Measurements from ENCODE around the gene AMMECR1L. TPM values are rescaled to one million over a fixed set of nuclear protein-coding genes. Genes with fewer than 3 reads are reported as not detected.
A peak's percentile ranks its signal among the peaks of the same experiment; 100 is the strongest.

Gene AMMECR1L
- total RNA-seq, 1 experiment from 2014 or later, result 19.1 TPM

DNA sequence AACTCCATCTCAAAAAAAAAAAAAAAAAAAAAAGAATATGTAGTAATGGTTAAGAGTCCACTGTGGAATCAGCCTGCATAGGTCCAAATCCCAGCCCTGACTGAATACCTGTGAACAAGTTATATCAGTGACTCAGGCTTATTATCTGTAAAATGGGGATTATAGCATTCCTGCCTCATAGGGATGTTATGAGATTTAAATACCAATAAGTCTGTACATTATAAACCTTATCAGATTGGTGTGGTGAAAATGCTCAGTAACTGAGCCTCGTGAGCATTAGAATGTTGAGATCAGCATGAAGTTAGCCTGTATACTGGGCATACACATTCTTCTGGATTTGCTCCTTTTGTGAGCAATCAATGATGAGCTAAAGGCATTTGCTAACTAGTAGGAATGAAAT is 3.0 kb upstream of the AMMECR1L start (continued):
- TF ChIP-seq, protein P1, sequence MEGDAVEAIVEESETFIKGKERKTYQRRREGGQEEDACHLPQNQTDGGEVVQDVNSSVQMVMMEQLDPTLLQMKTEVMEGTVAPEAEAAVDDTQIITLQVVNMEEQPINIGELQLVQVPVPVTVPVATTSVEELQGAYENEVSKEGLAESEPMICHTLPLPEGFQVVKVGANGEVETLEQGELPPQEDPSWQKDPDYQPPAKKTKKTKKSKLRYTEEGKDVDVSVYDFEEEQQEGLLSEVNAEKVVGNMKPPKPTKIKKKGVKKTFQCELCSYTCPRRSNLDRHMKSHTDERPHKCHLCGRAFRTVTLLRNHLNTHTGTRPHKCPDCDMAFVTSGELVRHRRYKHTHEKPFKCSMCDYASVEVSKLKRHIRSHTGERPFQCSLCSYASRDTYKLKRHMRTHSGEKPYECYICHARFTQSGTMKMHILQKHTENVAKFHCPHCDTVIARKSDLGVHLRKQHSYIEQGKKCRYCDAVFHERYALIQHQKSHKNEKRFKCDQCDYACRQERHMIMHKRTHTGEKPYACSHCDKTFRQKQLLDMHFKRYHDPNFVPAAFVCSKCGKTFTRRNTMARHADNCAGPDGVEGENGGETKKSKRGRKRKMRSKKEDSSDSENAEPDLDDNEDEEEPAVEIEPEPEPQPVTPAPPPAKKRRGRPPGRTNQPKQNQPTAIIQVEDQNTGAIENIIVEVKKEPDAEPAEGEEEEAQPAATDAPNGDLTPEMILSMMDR (IDR thresholded peaks at IDR 0.05 in 2 of 3, conservative IDR thresholded peaks at IDR 0.05 in 1 of 3; ENCODE audit: borderline replicate concordance in 1 of 3, insufficient read depth in 1 of 3, low read depth in 2 of 3, low read length in 2 of 3), result no peak
- TF ChIP-seq YY1 (IDR thresholded peaks at IDR 0.05; ENCODE audit: extremely low read depth, insufficient replicate concordance, low read depth, low read length) (no peak), POLR2A (IDR thresholded peaks at IDR 0.05; ENCODE audit: borderline replicate concordance, extremely low read depth, insufficient read depth, insufficient read length) (no peak)

DNA sequence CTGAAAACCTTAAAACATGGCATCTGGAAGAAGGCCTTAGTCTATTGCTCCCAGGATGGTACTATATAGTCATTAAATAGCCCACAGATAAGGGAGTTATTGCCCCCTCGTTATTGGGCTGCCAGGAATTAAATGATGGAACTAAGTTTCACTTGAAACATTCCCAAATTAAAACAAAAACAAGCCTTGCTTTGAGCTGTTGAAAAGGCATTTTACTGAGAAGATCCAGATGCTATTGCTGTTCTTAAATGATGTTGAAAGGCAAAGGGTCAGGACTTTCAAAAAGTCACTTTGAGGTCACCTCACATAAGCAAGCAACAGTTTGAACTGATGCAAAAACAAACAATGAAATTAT is 2.0 kb upstream of the AMMECR1L start:
- DNase-seq (ENCODE audit: low read depth, low spot score), result no peak
- no peak overlapping the region for H3K4me3 ChIP-seq (replicated peaks in 1 of 2; ENCODE audit: low read depth in 1 of 2, low read length in 2 of 2)
- no TSS peak for BruUV-seq (replicated peaks)
- ChIA-PET CTCF (no interaction called here), RAD21 (ENCODE audit: low non-redundant PET in 1 of 2, low total read pairs in 2 of 2, uncharacterized antibody in 2 of 2, unreplicated experiment in 2 of 2) (no interaction called here), POLR2A (no interaction called here)
- H3K4me2 ChIP-seq (ENCODE audit: low read length), result peak overlapping the region; percentile 59
- H3K79me2 ChIP-seq (ENCODE audit: insufficient read depth, low read length), result peaks cover 29% of the 10 kb centered on the region
- no peaks in the 10 kb centered on the region for H3K27me3 ChIP-seq (ENCODE audit: insufficient read depth, low read length)
- H4K20me1 ChIP-seq (ENCODE audit: insufficient read depth), result no peaks in the 10 kb centered on the region
- H3K4me1 ChIP-seq (ENCODE audit: control insufficient read depth in 1 of 2, insufficient read depth in 2 of 2, low read length in 2 of 2), result peaks cover 10 to 17% of the 10 kb centered on the region in 2 experiments; a peak in 3 of 4 replicates
- no peaks in the 10 kb centered on the region for H3K9me2 ChIP-seq (ENCODE audit: insufficient read depth)
- H3K36me3 ChIP-seq (ENCODE audit: control insufficient read depth in 1 of 2, insufficient read depth in 2 of 2, low read length in 2 of 2), result peaks cover 2 to 9% of the 10 kb centered on the region in 2 experiments; a peak in 2 of 4 replicates
- no peak overlapping the region for H3K27ac ChIP-seq (ENCODE audit: low read depth, low read length)
- H3K9me3 ChIP-seq (ENCODE audit: control insufficient read depth in 1 of 2, insufficient read depth in 1 of 2, low read depth in 1 of 2, low read length in 2 of 2), result no peaks in the 10 kb centered on the region
- intact Hi-C loops (cut with micrococcal nuclease), result loop anchor here (10.0 kb wide), 1 partner anchor 137 kb away; the partner anchor contains the start of gene SAP130
- H3K9ac ChIP-seq (ENCODE audit: low read length), result no peak overlapping the region
- no peak for TF ChIP-seq SRF (IDR thresholded peaks at IDR 0.05; ENCODE audit: low read depth)
- ATAC-seq, result no peak
- no peak overlapping the region for H2AFZ ChIP-seq (ENCODE audit: low read depth, low read length, poor library complexity, severe bottlenecking)

Measured in HCT116 (cell line).